Chondrocyte (in vitro differentiated cells): ENCODE results near the gene TMED3. TPM values are rescaled to one million over a fixed set of nuclear protein-coding genes. Genes with fewer than 3 reads are reported as not detected.

ENCODE experiments used
- DNase-seq: peaks from one replicate; pipeline ENCODE4 v3.0.0; 2021; ENCODE audit warnings: mixed read lengths, low spot score
- H3K27ac Mint-ChIP-seq: one replicate; pipeline ENCODE4 v1.8.0; 2021; ENCODE audit warnings: mild to moderate bottlenecking, moderate library complexity, mixed read lengths; ENCODE audit not compliant: unreplicated experiment
- H3K27me3 Mint-ChIP-seq: 2 replicates; pipeline ENCODE4 v1.8.0; 2021; ENCODE audit warnings: low read depth, mixed read lengths
- H3K36me3 Mint-ChIP-seq: 2 replicates; pipeline ENCODE4 v1.8.0; 2021; ENCODE audit warnings: low read depth, mixed read lengths
- H3K4me1 Mint-ChIP-seq: 2 replicates; pipeline ENCODE4 v1.8.0; 2021; ENCODE audit warnings: low read depth, mild to moderate bottlenecking, mixed read lengths
- H3K4me3 Mint-ChIP-seq: one replicate; pipeline ENCODE4 v1.8.0; 2021; ENCODE audit warnings: mild to moderate bottlenecking, moderate library complexity, mixed read lengths; ENCODE audit not compliant: unreplicated experiment
- H3K9me3 Mint-ChIP-seq: 2 replicates; pipeline ENCODE4 v1.8.0; 2021; ENCODE audit warnings: low read depth, mixed read lengths
- CTCF ChIP-seq: fragments of 200-600 bp; sonication (generic); IDR thresholded peaks from 2 replicates; pipeline ENCODE4 v1.5.0; 2021; ENCODE audit warnings: antibody characterized with exemption, mild to moderate bottlenecking, moderate library complexity
- long read RNA-seq: library from polyadenylated mRNA; stranded (forward); transcript quantifications from one replicate; pipeline ENCODE4 v2.0.0, GENCODE V29; 2021
- total RNA-seq: library from RNA; stranded (reverse); gene quantifications from 3 replicates; pipeline ENCODE4 v1.2.1, GENCODE V29; 2021

Gene TMED3
- 136 to 182 TPM (median 174 TPM) in 3 replicates for total RNA-seq
- long read RNA-seq, transcript TMED3-201 (3 exons, 1,475 nt) = major isoform, 254 of 287 reads
- long read RNA-seq, partial matches to known transcripts = 24 of 287 reads
- long read RNA-seq, other reads (novel, unspliced or antisense) = 4 of 287 reads

- Mint-ChIP-seq H3K9me3 (no peaks in the 10 kb centered on the region), H3K27me3 (peaks cover 25% of the 10 kb centered on the region), H3K36me3 (peaks cover 29% of the 10 kb centered on the region), H3K27ac (peak within 1 kb of the TSS; percentile 80), H3K4me1 (peaks cover 37% of the 10 kb centered on the region), H3K4me3 (peak within 1 kb of the TSS; percentile 87)
- peak; percentile 64 for TF ChIP-seq CTCF
- peak; percentile 93 for DNase-seq
Observed at GRCh38 chr15:79310985-79311900, at the start of gene TMED3. TSS of gene TMED3 (plus strand) at chr15:79311112. CDS start at chr15:79311250, 138 bp downstream.

GRCh38 chr15:79261836-79262235, 49.1 kb upstream of the TMED3 start:
- Mint-ChIP-seq H3K4me1 (peaks cover 9% of the 10 kb centered on the region), H3K9me3 (no peaks in the 10 kb centered on the region), H3K27me3 (peaks cover 39% of the 10 kb centered on the region), H3K36me3 (peaks cover 5% of the 10 kb centered on the region), H3K4me3 (no peak overlapping the region), H3K27ac (no peak overlapping the region)
- TF ChIP-seq CTCF = no peak
- DNase-seq = no peak

GRCh38 chr15:79265167-79265566, 45.7 kb upstream of the TMED3 start:
- Mint-ChIP-seq H3K27me3 (peaks cover 42% of the 10 kb centered on the region), H3K4me3 (no peak overlapping the region), H3K27ac (no peak overlapping the region), H3K9me3 (no peaks in the 10 kb centered on the region), H3K36me3 (no peaks in the 10 kb centered on the region), H3K4me1 (peaks cover 9% of the 10 kb centered on the region)
- no peak for DNase-seq
- TF ChIP-seq CTCF = no peak

- H3K4me1 Mint-ChIP-seq = peaks cover 9% of the 10 kb centered on the region
- H3K9me3 Mint-ChIP-seq = no peaks in the 10 kb centered on the region
- DNase-seq = no peak
- TF ChIP-seq CTCF = no peak
- peak overlapping the region; percentile 12 for H3K27ac Mint-ChIP-seq
- no peak overlapping the region for H3K4me3 Mint-ChIP-seq
- no peaks in the 10 kb centered on the region for H3K36me3 Mint-ChIP-seq
- H3K27me3 Mint-ChIP-seq = peaks cover 40% of the 10 kb centered on the region
Observed at GRCh38 chr15:79265987-79266579, 44.8 kb upstream of the TMED3 start.
